HCT116 (cell line): ENCODE measurements around the gene PYGB. TPM values are rescaled to one million over a fixed set of nuclear protein-coding genes. Genes with fewer than 3 reads are reported as not detected.

Experiments
- ATAC-seq: fragments of 200-7000 bp; cut with Tn5 transposase; 2 replicates; pipeline ENCODE4 v1.9.1; 2020; ENCODE audit warnings: mild to moderate bottlenecking, moderate library complexity
- BruUV-seq: library from RNA; stranded (reverse); fragments of 400-500 nt; replicated peaks from 2 replicates; lab custom pipeline; 2021; lab: Mats Ljungman, UMichigan
- CTCF ChIA-PET: fragments of 300-600 bp; sonication (Branson Sonifier 250); formaldehyde crosslinking; loops from one replicate; lab custom pipeline; 2021; ENCODE audit warnings: antibody characterized with exemption; lab: Charles Lee
- POLR2A ChIA-PET: fragments of 300-600, 350-600 bp; sonication (Branson Sonifier 250); formaldehyde crosslinking; loops from one replicate; lab custom pipeline; 2021; ENCODE audit warnings: antibody characterized with exemption; lab: Charles Lee
- RAD21 ChIA-PET, 2 experiments: fragments of 300-600 bp; sonication (Branson Sonifier 250); formaldehyde crosslinking; loops; one replicate each; lab custom pipeline; 2023; ENCODE audit warnings: low total read pairs in 2 of 2; ENCODE audit not compliant: uncharacterized antibody in 2 of 2, unreplicated experiment in 2 of 2, low non-redundant PET in 1 of 2; lab: Charles Lee
- DNase-seq: peaks from one replicate; pipeline ENCODE4 v3.0.0-alpha.2; 2010; ENCODE audit warnings: low read depth, low spot score
- H2AFZ ChIP-seq: fragments of 200-600 bp; shearing (Covaris generic), sonication (generic); 2 replicates; pipeline ENCODE4 v1.6.1; 2017; ENCODE audit warnings: low read depth, mixed run types, mixed read lengths, antibody characterized with exemption, low read length; ENCODE audit not compliant: poor library complexity, severe bottlenecking
- H3K27ac ChIP-seq: 2 replicates; pipeline ENCODE4 v1.5.1; 2012; ENCODE audit warnings: low read depth, low read length
- H3K27me3 ChIP-seq: fragments of 200-600 bp; sonication (generic); 2 replicates; pipeline ENCODE4 v1.6.1; 2016; ENCODE audit warnings: mixed run types, low read length, mixed read lengths; ENCODE audit not compliant: insufficient read depth
- H3K36me3 ChIP-seq, 2 experiments: fragments of 200-500 bp in 1 of 2; fragments of 200-600 bp in 1 of 2; sonication (Bioruptor generic) in 1 of 2; sonication (generic) in 1 of 2; 2 replicates each; pipeline versions ENCODE4 v1.5.1 to v1.6.1; 2014 to 2016; ENCODE audit warnings: low read length in 2 of 2, inconsistent platforms in 1 of 2, mixed read lengths in 1 of 2, mixed run types in 1 of 2; ENCODE audit not compliant: insufficient read depth in 2 of 2, control insufficient read depth in 1 of 2
- H3K4me1 ChIP-seq, 2 experiments: fragments of 200-600 bp in 1 of 2; sonication (generic) in 1 of 2; 2 replicates each; pipeline versions ENCODE4 v1.5.1 to v1.6.1; 2012 to 2017; ENCODE audit warnings: low read length in 2 of 2, inconsistent platforms in 1 of 2, mild to moderate bottlenecking in 1 of 2, mixed read lengths in 1 of 2, mixed run types in 1 of 2, moderate library complexity in 1 of 2; ENCODE audit not compliant: insufficient read depth in 2 of 2, control insufficient read depth in 1 of 2
- H3K4me2 ChIP-seq: fragments of 200-600 bp; sonication (generic); 2 replicates; pipeline ENCODE4 v1.6.1; 2017; ENCODE audit warnings: mixed run types, low read length, mixed read lengths
- H3K4me3 ChIP-seq, 2 experiments: fragments of 200-600 bp in 1 of 2; sonication (generic) in 1 of 2; replicated peaks in 1 of 2; 2 replicates each; pipeline ENCODE4 v1.5.1; 2011 to 2016; ENCODE audit warnings: low read length in 2 of 2, control low read depth in 1 of 2, low read depth in 1 of 2, mild to moderate bottlenecking in 1 of 2, mixed read lengths in 1 of 2, mixed run types in 1 of 2
- H3K79me2 ChIP-seq: fragments of 200-600 bp; sonication (generic); 2 replicates; pipeline ENCODE4 v1.6.1; 2017; ENCODE audit warnings: mild to moderate bottlenecking, mixed run types, low read length, moderate library complexity, mixed read lengths; ENCODE audit not compliant: insufficient read depth
- H3K9ac ChIP-seq: fragments of 200-600 bp; sonication (generic); 2 replicates; pipeline ENCODE4 v1.6.1; 2016; ENCODE audit warnings: low read length, mixed read lengths
- H3K9me2 ChIP-seq: fragments of 200-600 bp; sonication (generic), shearing (Covaris generic); 2 replicates; pipeline ENCODE4 v1.6.1; 2017; ENCODE audit warnings: mixed run types, mild to moderate bottlenecking, moderate library complexity; ENCODE audit not compliant: insufficient read depth
- H3K9me3 ChIP-seq, 2 experiments: fragments of 200-500 bp in 1 of 2; fragments of 200-600 bp in 1 of 2; sonication (Bioruptor generic) in 1 of 2; sonication (generic) in 1 of 2; 2 replicates each; pipeline ENCODE4 v1.6.1; 2014 to 2017; ENCODE audit warnings: low read length in 2 of 2, mixed read lengths in 2 of 2, inconsistent platforms in 1 of 2, low read depth in 1 of 2, mild to moderate bottlenecking in 1 of 2, mixed run types in 1 of 2, moderate library complexity in 1 of 2; ENCODE audit not compliant: control insufficient read depth in 1 of 2, insufficient read depth in 1 of 2
- H4K20me1 ChIP-seq: fragments of 200-600 bp; sonication (generic), shearing (Covaris generic); 2 replicates; pipeline ENCODE4 v1.6.1; 2017; ENCODE audit warnings: mixed run types, mild to moderate bottlenecking, moderate library complexity; ENCODE audit not compliant: insufficient read depth
- EGR1 ChIP-seq: IDR thresholded peaks from 2 replicates; pipeline ENCODE4 v1.6.1; 2012; ENCODE audit warnings: low read depth
- ELF1 ChIP-seq: IDR thresholded peaks from 2 replicates; pipeline ENCODE4 v1.6.1; 2012; ENCODE audit warnings: low read depth, borderline replicate concordance
- JUND ChIP-seq: IDR thresholded peaks from 2 replicates; pipeline ENCODE4 v1.6.1; 2012
- POLR2AphosphoS5 ChIP-seq: IDR thresholded peaks from 2 replicates; pipeline ENCODE4 v1.6.1; 2011; ENCODE audit warnings: mild to moderate bottlenecking, low read depth, low read length, moderate library complexity
- RAD21 ChIP-seq: IDR thresholded peaks from 2 replicates; pipeline ENCODE4 v1.6.1; 2012; ENCODE audit warnings: low read depth, mild to moderate bottlenecking
- REST ChIP-seq: IDR thresholded peaks from 2 replicates; pipeline ENCODE4 v1.6.1; 2012; ENCODE audit warnings: low read depth
- YY1 ChIP-seq: IDR thresholded peaks from 2 replicates; pipeline ENCODE4 v1.6.1; 2011; ENCODE audit warnings: low read length, low read depth, moderate library complexity, mild to moderate bottlenecking; ENCODE audit not compliant: insufficient replicate concordance; ENCODE audit errors: extremely low read depth
- ZFX ChIP-seq: fragments of 450-650 bp; IDR thresholded peaks from 2 replicates; pipeline ENCODE4 v1.6.1; 2017
- ZNF274 ChIP-seq: fragments of 200-500 bp; sonication (Bioruptor generic); IDR thresholded peaks from 2 replicates; pipeline ENCODE4 v1.6.1; 2014; ENCODE audit warnings: mild to moderate bottlenecking, low read depth, low read length, inconsistent platforms
- intact Hi-C: fragments of 100-400 bp; cut with micrococcal nuclease; formaldehyde crosslinking; loops from 2 replicates; pipeline ENCODE4 v1.10.0; 2022
- total RNA-seq: library from RNA; stranded (reverse); gene quantifications from one replicate; pipeline ENCODE4 v1.2.1, GENCODE V29; 2021; ENCODE audit not compliant: unreplicated experiment
- TF ChIP-seq, protein P1 (sequence below): IDR thresholded peaks from 2 replicates; pipeline ENCODE4 v1.6.1; 2012
- TF ChIP-seq, protein P2 (sequence below): IDR thresholded peaks from 2 replicates; pipeline ENCODE4 v1.6.1; 2012
- TF ChIP-seq, protein P3 (sequence below): IDR thresholded peaks from 2 replicates; pipeline ENCODE4 v1.6.1; 2011; ENCODE audit warnings: mild to moderate bottlenecking, low read length, moderate library complexity; ENCODE audit not compliant: insufficient replicate concordance; ENCODE audit errors: extremely low read depth

The PYGB gene
- total RNA-seq, 1 experiment from 2014 or later: 87.8 TPM

- ChIA-PET CTCF (no interaction called here), POLR2A (no interaction called here), RAD21 (no interaction called here)
- Histone ChIP-seq H3K9ac (no peak overlapping the region), H3K27me3 (no peaks in the 10 kb centered on the region), H4K20me1 (no peaks in the 10 kb centered on the region), H3K27ac (no peak overlapping the region), H3K79me2 (peaks cover 18% of the 10 kb centered on the region), H3K4me2 (no peak overlapping the region), H2AFZ (no peak overlapping the region), H3K4me3 (no peak overlapping the region), H3K4me1 (no peaks in the 10 kb centered on the region), H3K9me2 (no peaks in the 10 kb centered on the region), H3K9me3 (no peaks in the 10 kb centered on the region), H3K36me3 (no peaks in the 10 kb centered on the region)
- TF ChIP-seq ZFX (no peak), YY1 (no peak), REST (no peak), JUND (no peak), ZNF274 (no peak), RAD21 (no peak), POLR2AphosphoS5 (no peak), EGR1 (no peak), ELF1 (no peak)
- TF ChIP-seq, protein P1, sequence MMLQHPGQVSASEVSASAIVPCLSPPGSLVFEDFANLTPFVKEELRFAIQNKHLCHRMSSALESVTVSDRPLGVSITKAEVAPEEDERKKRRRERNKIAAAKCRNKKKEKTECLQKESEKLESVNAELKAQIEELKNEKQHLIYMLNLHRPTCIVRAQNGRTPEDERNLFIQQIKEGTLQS: no peak
- TF ChIP-seq, protein P2, sequence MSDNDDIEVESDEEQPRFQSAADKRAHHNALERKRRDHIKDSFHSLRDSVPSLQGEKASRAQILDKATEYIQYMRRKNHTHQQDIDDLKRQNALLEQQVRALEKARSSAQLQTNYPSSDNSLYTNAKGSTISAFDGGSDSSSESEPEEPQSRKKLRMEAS: no peak
- TF ChIP-seq, protein P3, sequence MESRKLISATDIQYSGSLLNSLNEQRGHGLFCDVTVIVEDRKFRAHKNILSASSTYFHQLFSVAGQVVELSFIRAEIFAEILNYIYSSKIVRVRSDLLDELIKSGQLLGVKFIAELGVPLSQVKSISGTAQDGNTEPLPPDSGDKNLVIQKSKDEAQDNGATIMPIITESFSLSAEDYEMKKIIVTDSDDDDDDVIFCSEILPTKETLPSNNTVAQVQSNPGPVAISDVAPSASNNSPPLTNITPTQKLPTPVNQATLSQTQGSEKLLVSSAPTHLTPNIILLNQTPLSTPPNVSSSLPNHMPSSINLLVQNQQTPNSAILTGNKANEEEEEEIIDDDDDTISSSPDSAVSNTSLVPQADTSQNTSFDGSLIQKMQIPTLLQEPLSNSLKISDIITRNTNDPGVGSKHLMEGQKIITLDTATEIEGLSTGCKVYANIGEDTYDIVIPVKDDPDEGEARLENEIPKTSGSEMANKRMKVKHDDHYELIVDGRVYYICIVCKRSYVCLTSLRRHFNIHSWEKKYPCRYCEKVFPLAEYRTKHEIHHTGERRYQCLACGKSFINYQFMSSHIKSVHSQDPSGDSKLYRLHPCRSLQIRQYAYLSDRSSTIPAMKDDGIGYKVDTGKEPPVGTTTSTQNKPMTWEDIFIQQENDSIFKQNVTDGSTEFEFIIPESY: no peak
- BruUV-seq: no TSS peak
- ATAC-seq (no peak), DNase-seq (no peak)
- intact Hi-C loops: no loop called here
These were observed 91.7 kb downstream of the PYGB start for GRCh38 chr20:25339608-25340007.
